GM10266 (cell line): ENCODE results near the gene PKDREJ.
"Not testable (repeated sequence)": the region's sequence is repeated elsewhere in the genome, so short reads cannot be mapped to it uniquely, and the experiment has no call there.

Experiments
- DNase-seq: peaks from one replicate; pipeline ENCODE4 v3.0.0; 2012; ENCODE audit errors: extremely low spot score
- TF ChIP-seq, protein P1 (sequence below): IDR thresholded peaks from 2 replicates; pipeline ENCODE4 v1.5.1; 2012; ENCODE audit warnings: mild to moderate bottlenecking, low read depth; ENCODE audit not compliant: control insufficient read depth, insufficient read depth; ENCODE audit errors: missing control alignments

Gene PKDREJ, protein sequence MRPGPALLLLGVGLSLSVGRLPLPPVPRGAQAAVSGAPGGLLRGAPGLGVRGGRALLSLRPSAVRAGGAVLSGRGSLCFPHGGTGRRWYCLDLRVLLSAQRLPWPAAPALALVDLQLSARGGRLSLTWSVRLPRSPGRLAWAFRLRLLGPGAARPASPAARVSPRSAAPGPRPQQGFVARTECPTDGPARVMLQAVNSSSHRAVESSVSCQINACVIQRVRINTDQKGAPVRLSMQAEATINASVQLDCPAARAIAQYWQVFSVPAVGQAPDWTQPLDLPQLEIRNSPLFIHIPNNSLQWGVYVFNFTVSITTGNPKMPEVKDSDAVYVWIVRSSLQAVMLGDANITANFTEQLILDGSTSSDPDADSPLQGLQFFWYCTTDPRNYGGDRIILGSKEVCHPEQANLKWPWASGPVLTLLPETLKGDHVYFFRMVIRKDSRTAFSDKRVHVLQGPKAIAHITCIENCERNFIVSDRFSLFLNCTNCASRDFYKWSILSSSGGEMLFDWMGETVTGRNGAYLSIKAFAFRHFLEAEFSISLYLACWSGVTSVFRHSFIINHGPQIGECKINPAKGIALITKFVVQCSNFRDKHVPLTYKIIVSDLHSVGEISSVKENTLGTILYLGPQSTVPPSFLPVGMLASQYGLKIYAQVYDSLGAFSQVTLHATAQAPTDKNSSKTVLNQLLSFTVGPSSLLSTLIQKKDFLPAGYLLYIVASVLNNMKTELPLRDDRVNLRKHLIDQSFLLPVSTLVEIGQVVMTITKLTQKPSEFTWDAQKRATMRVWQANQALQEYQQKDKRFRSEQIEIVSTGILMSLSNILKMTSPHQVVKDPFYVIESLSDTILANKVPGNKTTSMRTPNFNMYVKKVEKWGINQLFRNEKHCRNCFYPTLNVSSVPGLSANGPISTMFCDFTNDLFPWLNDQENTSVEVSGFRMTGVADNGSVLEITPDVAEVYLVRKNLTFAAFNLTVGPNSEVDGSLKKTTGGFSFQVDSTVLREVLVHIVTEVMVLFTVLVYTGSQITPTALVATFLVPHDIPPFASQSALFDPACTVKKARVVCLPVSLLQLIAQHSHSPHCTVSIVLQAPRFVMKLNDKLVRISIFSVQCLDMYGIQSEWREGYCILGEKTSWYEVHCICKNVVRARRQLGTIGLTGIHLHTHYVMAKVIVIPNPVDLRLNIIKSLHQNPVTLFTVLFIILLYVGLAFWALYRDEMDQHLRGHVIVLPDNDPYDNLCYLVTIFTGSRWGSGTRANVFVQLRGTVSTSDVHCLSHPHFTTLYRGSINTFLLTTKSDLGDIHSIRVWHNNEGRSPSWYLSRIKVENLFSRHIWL (N-terminal part only)

GRCh38 chr22:46263216-46263590 lies at the start of gene PKDREJ:
PKDREJ (minus strand) TSS chr22:46263343; CDS start chr22:46263322, 21 bp downstream.
- no peak for DNase-seq
- TF ChIP-seq, protein P1, sequence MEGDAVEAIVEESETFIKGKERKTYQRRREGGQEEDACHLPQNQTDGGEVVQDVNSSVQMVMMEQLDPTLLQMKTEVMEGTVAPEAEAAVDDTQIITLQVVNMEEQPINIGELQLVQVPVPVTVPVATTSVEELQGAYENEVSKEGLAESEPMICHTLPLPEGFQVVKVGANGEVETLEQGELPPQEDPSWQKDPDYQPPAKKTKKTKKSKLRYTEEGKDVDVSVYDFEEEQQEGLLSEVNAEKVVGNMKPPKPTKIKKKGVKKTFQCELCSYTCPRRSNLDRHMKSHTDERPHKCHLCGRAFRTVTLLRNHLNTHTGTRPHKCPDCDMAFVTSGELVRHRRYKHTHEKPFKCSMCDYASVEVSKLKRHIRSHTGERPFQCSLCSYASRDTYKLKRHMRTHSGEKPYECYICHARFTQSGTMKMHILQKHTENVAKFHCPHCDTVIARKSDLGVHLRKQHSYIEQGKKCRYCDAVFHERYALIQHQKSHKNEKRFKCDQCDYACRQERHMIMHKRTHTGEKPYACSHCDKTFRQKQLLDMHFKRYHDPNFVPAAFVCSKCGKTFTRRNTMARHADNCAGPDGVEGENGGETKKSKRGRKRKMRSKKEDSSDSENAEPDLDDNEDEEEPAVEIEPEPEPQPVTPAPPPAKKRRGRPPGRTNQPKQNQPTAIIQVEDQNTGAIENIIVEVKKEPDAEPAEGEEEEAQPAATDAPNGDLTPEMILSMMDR = no peak

- DNase-seq = not testable (repeated sequence)
These were observed 49.7 kb upstream of the PKDREJ start for GRCh38 chr22:46312848-46313247.

GRCh38 chr22:46312056-46312455 lies 48.9 kb upstream of the PKDREJ start:
- TF ChIP-seq, protein P1 = no peak
- no peak for DNase-seq

DNA sequence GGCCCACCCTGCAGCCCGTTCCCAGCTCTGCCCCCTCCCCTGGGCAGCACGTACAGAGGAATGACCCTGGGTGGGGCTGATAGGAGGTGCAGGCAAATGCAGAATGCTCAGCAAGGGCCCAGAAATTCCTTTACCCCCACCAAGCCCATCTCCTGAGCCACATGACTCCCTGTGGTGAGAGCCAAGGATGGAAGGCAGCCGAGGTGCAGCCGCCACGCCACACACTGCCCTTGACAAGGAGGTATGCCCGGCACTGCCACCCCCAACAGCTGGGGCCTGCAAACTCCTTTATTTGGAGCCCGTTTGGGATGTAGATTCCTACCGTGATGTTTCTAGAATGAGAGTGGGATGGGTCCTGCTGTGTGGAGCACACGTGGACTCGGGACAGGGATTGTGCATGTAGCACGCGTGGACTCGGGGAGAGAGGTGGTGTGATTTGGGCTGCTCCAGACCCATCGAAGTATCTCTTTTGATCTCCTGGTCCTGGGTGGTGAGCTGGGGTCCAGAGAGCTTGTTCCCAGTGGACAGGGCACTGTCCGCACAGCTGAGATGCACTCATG lies 46.5 kb upstream of the PKDREJ start:
- no peak for DNase-seq
- TF ChIP-seq, protein P1 = no peak

GRCh38 chr22:46308283-46308988 lies 45.3 kb upstream of the PKDREJ start:
- no peak for DNase-seq
- TF ChIP-seq, protein P1 = no peak

GRCh38 chr22:46303347-46303965 lies 40.3 kb upstream of the PKDREJ start:
- no peak for DNase-seq
- TF ChIP-seq, protein P1 = no peak
